ENCODE data around the gene RPTOR.

GRCh38 chr17:80693511-80693910 lies 148.9 kb downstream of the RPTOR start:
- no peak for TF ChIP-seq SUPT20H (IDR thresholded peaks at IDR 0.05; ENCODE audit: borderline replicate concordance, control insufficient read depth, low read depth, low read length)
- no peak for TF ChIP-seq CBFB (IDR thresholded peaks at IDR 0.05; ENCODE audit: low read depth)
- no peak for TF ChIP-seq RFX5 (IDR thresholded peaks at IDR 0.05; ENCODE audit: low read depth, low read length)
- TF ChIP-seq NFXL1 (IDR thresholded peaks at IDR 0.05; ENCODE audit: borderline replicate concordance) = no peak
- TF ChIP-seq ATF3 (IDR thresholded peaks at IDR 0.05; ENCODE audit: borderline replicate concordance, extremely low read depth, low read depth, low read length) = no peak
- TF ChIP-seq TCF12 (IDR thresholded peaks at IDR 0.05; ENCODE audit: low read depth, low read length) = no peak
- TF ChIP-seq POLR2A (IDR thresholded peaks at IDR 0.05; ENCODE audit: low read depth, low read length) = no peak
- TF ChIP-seq FOXK2 (IDR thresholded peaks at IDR 0.05) = no peak
